Measurements from ENCODE around the gene PRDM16. TPM values are rescaled to one million over a fixed set of nuclear protein-coding genes. Genes with fewer than 3 reads are reported as not detected.

The PRDM16 gene
- total and polyA plus RNA-seq, 2 of the 8 experiments (the other 6 are each of a cell fraction or from before 2014, with no cell fraction given), result 0.39 to 0.43 TPM

- CTCF ChIA-PET (ENCODE audit: partially characterized antibody), result interaction anchor here (1.0 to 2.8 kb wide), 3 partner anchors 8 to 49 kb away, joined by 5 to 7 read pairs (median 5); no protein-coding TSS in a partner anchor
- Histone ChIP-seq H2BK12ac (ENCODE audit: low read depth, low read length) (no peak overlapping the region), H2BK15ac (ENCODE audit: low read length) (no peak overlapping the region), H2BK20ac (ENCODE audit: low read length) (no peak overlapping the region), H3K4me3 (ENCODE audit: extremely low read depth in 1 of 4, insufficient read depth in 2 of 4, low read depth in 3 of 4, low read length in 4 of 4) (no peak overlapping the region), H2BK5ac (ENCODE audit: low read depth, low read length) (no peak overlapping the region; the same call in 1 of the 2 replicates), H3K4me1 (replicated peaks in 1 of 4; ENCODE audit: control insufficient read depth in 3 of 4, insufficient read depth in 4 of 4, low read length in 3 of 4) (peaks cover 3 to 9% (median 8%) of the 10 kb centered on the region in 4 experiments; a peak in 6 of 7 replicates), H3K79me2 (ENCODE audit: control insufficient read depth in 1 of 2, insufficient read depth in 2 of 2, low read length in 2 of 2) (no peaks in the 10 kb centered on the region), H3K14ac (ENCODE audit: insufficient read length) (no peak overlapping the region), H3K9ac (replicated peaks in 1 of 4; ENCODE audit: extremely low read depth in 1 of 4, low read depth in 3 of 4, low read length in 3 of 4) (no peak overlapping the region), H3K4ac (replicated peaks; ENCODE audit: insufficient read length, low read depth, low read length) (no peak overlapping the region), H4K8ac (ENCODE audit: extremely low read depth, insufficient read depth, low read length) (no peak overlapping the region), H2AK5ac (ENCODE audit: low read depth, low read length) (no peak overlapping the region), H4K5ac (ENCODE audit: insufficient read length, low read depth, low read length) (no peak overlapping the region), H3K9me3 (ENCODE audit: insufficient read depth in 2 of 2, low read depth in 1 of 2, low read length in 1 of 2) (no peaks in the 10 kb centered on the region), H4K91ac (replicated peaks; ENCODE audit: insufficient read length, low read length) (no peak overlapping the region), H3K27ac (ENCODE audit: low read depth, low read length) (no peak overlapping the region), H3K23ac (ENCODE audit: insufficient read length) (no peak overlapping the region), H3K56ac (replicated peaks; ENCODE audit: insufficient read length, low read depth, low read length) (no peak overlapping the region), H2BK120ac (replicated peaks; ENCODE audit: low read depth, low read length) (no peak overlapping the region), H3K36me3 (ENCODE audit: control insufficient read depth in 2 of 4, insufficient read depth in 4 of 4, low read length in 3 of 4) (no peaks in the 10 kb centered on the region), H3K79me1 (ENCODE audit: low read depth, low read length) (no peaks in the 10 kb centered on the region), H3K4me2 (ENCODE audit: insufficient read depth in 1 of 2, low read depth in 2 of 2, low read length in 2 of 2) (no peak overlapping the region), H4K20me1 (replicated peaks in 1 of 2; ENCODE audit: control insufficient read depth in 1 of 2, insufficient read depth in 2 of 2, low read length in 2 of 2) (no peaks in the 10 kb centered on the region), H3K27me3 (replicated peaks in 1 of 4; ENCODE audit: control insufficient read depth in 3 of 4, extremely low read depth in 1 of 4, insufficient read depth in 3 of 4, low read length in 3 of 4) (peaks cover 0 to 5% (median 0%) of the 10 kb centered on the region in 4 experiments; a peak in 1 of 7 replicates), H3K23me2 (ENCODE audit: low read depth, low read length) (peaks cover 8% of the 10 kb centered on the region; the same call in 1 of the 2 replicates), H2AFZ (ENCODE audit: low read length) (no peak overlapping the region), H3K18ac (ENCODE audit: extremely low read depth, low read length) (no peak overlapping the region)
- FAIRE-seq, result no peak
- POLR2A ChIA-PET (ENCODE audit: partially characterized antibody), result no interaction called here
- WGBS, 2 experiments (ENCODE audit: extremely low coverage in 1 of 2, insufficient coverage in 1 of 2, insufficient read length in 1 of 2, insufficient replicate concordance in 2 of 2, low coverage in 1 of 2, low lambda C conversion rate in 2 of 2, missing lambda C conversion rate in 1 of 2), result 88% methylated on average over 11 of the region's 14 CpGs; no CpG with 5 or more reads in 1 of the 2 experiments
- DNase-seq (ENCODE audit: low read depth in 1 of 2, low spot score in 2 of 2), result no peak
- TF ChIP-seq NANOG (IDR thresholded peaks at IDR 0.05; ENCODE audit: insufficient read depth, low read depth, low read length, poor library complexity, severe bottlenecking) (no peak), RNF2 (IDR thresholded peaks at IDR 0.05; ENCODE audit: borderline replicate concordance, low read depth, low read length, missing control alignments, poor library complexity, severe bottlenecking) (no peak), SP2 (IDR thresholded peaks at IDR 0.05; ENCODE audit: low read length) (no peak), CREB1 (IDR thresholded peaks at IDR 0.05) (no peak), POLR2A (IDR thresholded peaks at IDR 0.05; ENCODE audit: control extremely low read depth in 1 of 2, low read depth in 2 of 2, low read length in 2 of 2) (no peak), TEAD4 (IDR thresholded peaks at IDR 0.05; ENCODE audit: low read depth, low read length) (no peak), TCF12 (IDR thresholded peaks at IDR 0.05; ENCODE audit: low read depth, low read length) (no peak), CTCF (IDR thresholded peaks at IDR 0.05; ENCODE audit: control extremely low read depth in 1 of 3, insufficient read depth in 1 of 3, low read depth in 1 of 3, low read length in 3 of 3) (no peak), MAX (IDR thresholded peaks at IDR 0.05) (no peak), KDM5A (IDR thresholded peaks at IDR 0.05; ENCODE audit: low read length) (no peak), CEBPB (IDR thresholded peaks at IDR 0.05; ENCODE audit: low read depth, low read length) (no peak), KDM4A (IDR thresholded peaks at IDR 0.05; ENCODE audit: low read depth, low read length, severe bottlenecking) (no peak)
Measured at GRCh38 chr1:3368059-3368458, 299.1 kb downstream of the PRDM16 start.

Data from H1 (cell line).